ENCODE data around the gene COL20A1. TPM values are rescaled to one million over a fixed set of nuclear protein-coding genes. Genes with fewer than 3 reads are reported as not detected.

The COL20A1 gene
- total and polyA plus RNA-seq, 2 donors (not counting 1 experiment from before 2014, with no cell fraction given), result not detected

- no peak overlapping the region for H3K4me2 ChIP-seq (replicated peaks; ENCODE audit: low read depth, low read length, poor library complexity, severe bottlenecking)
- H3K27ac ChIP-seq (ENCODE audit: low read length in 2 of 2), result no peak overlapping the region
- no peaks in the 10 kb centered on the region for H3K36me3 ChIP-seq (replicated peaks in 1 of 2; ENCODE audit: control extremely low read depth in 1 of 2, control insufficient read depth in 1 of 2, extremely low read depth in 1 of 2, insufficient read depth in 2 of 2, low read length in 1 of 2)
- Mint-ChIP-seq H3K27ac (no peak overlapping the region), H3K4me1 (no peaks in the 10 kb centered on the region), H3K27me3 (peaks cover 8% of the 10 kb centered on the region), H3K9me3 (ENCODE audit: insufficient read depth) (no peaks in the 10 kb centered on the region), H3K4me3 (no peak overlapping the region)
- peaks cover 0 to 19% (median 0%) of the 10 kb centered on the region in 3 donors for H3K9me3 ChIP-seq (ENCODE audit: control extremely low read depth in 1 of 3, control insufficient read depth in 2 of 3, insufficient read depth in 1 of 3, low read length in 2 of 3)
- H4K20me1 ChIP-seq (ENCODE audit: control insufficient read depth, insufficient read depth, low read length, poor library complexity, severe bottlenecking), result no peaks in the 10 kb centered on the region
- ChIA-PET POLR2A (no interaction called here), CTCF (no interaction called here)
- no peaks in the 10 kb centered on the region for H3K79me2 ChIP-seq (ENCODE audit: control insufficient read depth, insufficient read depth, low read length)
- no peak overlapping the region for H3K9ac ChIP-seq (ENCODE audit: low read length)
- peaks cover 0 to 9% of the 10 kb centered on the region in 2 donors for H3K4me1 ChIP-seq (ENCODE audit: control insufficient read depth in 2 of 2, insufficient read depth in 2 of 2, low read length in 2 of 2)
- ATAC-seq (ENCODE audit: low read depth) (no peak), DNase-seq (no peak)
- intact Hi-C loops (cut with micrococcal nuclease), result no loop called here
- no peak for TF ChIP-seq CTCF (IDR thresholded peaks at IDR 0.05)
- no peak for TF ChIP-seq EZH2 (IDR thresholded peaks at IDR 0.05; ENCODE audit: borderline replicate concordance, insufficient read depth, low read depth, low read length, poor library complexity, severe bottlenecking)
- 80% methylated on average over 26 of the region's 30 CpGs for WGBS (ENCODE audit: insufficient coverage)
- H3K4me3 ChIP-seq (ENCODE audit: control extremely low read depth in 1 of 5, extremely low read depth in 1 of 5, insufficient read depth in 1 of 5, low read depth in 2 of 5, low read length in 4 of 5), result no peak overlapping the region
- no peak overlapping the region for H2AFZ ChIP-seq (ENCODE audit: insufficient read depth, low read depth, low read length, poor library complexity, severe bottlenecking)
- H3K27me3 ChIP-seq (replicated peaks in 1 of 4; ENCODE audit: control extremely low read depth in 1 of 4, control insufficient read depth in 3 of 4, insufficient read depth in 4 of 4, low read length in 3 of 4), result peaks cover 0 to 37% (median 9%) of the 10 kb centered on the region in 4 experiments
These were observed 64.2 kb downstream of the COL20A1 start for GRCh38 chr20:63356931-63357879.

All from B cell (primary cell).